Chondrocyte (in vitro differentiated cells): ENCODE measurements around the gene CTNNBL1. TPM values are rescaled to one million over a fixed set of nuclear protein-coding genes. Genes with fewer than 3 reads are reported as not detected.

ENCODE experiments used
- DNase-seq: peaks from one replicate; pipeline ENCODE4 v3.0.0; 2021; ENCODE audit warnings: mixed read lengths, low spot score
- H3K27ac Mint-ChIP-seq: one replicate; pipeline ENCODE4 v1.8.0; 2021; ENCODE audit warnings: mild to moderate bottlenecking, moderate library complexity, mixed read lengths; ENCODE audit not compliant: unreplicated experiment
- H3K27me3 Mint-ChIP-seq: 2 replicates; pipeline ENCODE4 v1.8.0; 2021; ENCODE audit warnings: low read depth, mixed read lengths
- H3K36me3 Mint-ChIP-seq: 2 replicates; pipeline ENCODE4 v1.8.0; 2021; ENCODE audit warnings: low read depth, mixed read lengths
- H3K4me1 Mint-ChIP-seq: 2 replicates; pipeline ENCODE4 v1.8.0; 2021; ENCODE audit warnings: low read depth, mild to moderate bottlenecking, mixed read lengths
- H3K4me3 Mint-ChIP-seq: one replicate; pipeline ENCODE4 v1.8.0; 2021; ENCODE audit warnings: mild to moderate bottlenecking, moderate library complexity, mixed read lengths; ENCODE audit not compliant: unreplicated experiment
- H3K9me3 Mint-ChIP-seq: 2 replicates; pipeline ENCODE4 v1.8.0; 2021; ENCODE audit warnings: low read depth, mixed read lengths
- CTCF ChIP-seq: fragments of 200-600 bp; sonication (generic); IDR thresholded peaks from 2 replicates; pipeline ENCODE4 v1.5.0; 2021; ENCODE audit warnings: antibody characterized with exemption, mild to moderate bottlenecking, moderate library complexity
- total RNA-seq: library from RNA; stranded (reverse); gene quantifications from 3 replicates; pipeline ENCODE4 v1.2.1, GENCODE V29; 2021

Gene CTNNBL1
- total RNA-seq, 1 donor from 2014 or later = 36.0 TPM

DNA sequence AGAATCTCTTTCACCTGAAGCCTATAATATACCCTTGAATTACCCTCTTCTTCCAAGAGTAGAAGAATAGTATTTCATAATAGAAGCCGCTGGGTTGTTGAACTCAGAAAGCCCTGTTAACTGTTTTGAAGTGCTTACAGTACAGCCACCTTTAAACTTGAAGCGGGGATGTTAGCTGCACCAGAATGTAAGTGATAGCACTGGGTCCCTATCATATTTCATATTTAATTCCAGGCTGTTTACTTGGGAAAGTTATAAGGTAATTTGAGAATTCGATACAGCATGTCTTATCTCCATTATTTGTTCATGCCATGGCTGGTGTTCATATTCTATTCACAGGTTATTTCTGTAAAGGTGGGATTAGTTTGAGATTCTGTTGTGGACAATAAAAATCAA is 145.6 kb downstream of the CTNNBL1 start:
- DNase-seq = no peak
- Mint-ChIP-seq H3K27ac (no peak overlapping the region), H3K27me3 (no peaks in the 10 kb centered on the region), H3K36me3 (peaks cover 18% of the 10 kb centered on the region), H3K9me3 (no peaks in the 10 kb centered on the region), H3K4me1 (no peaks in the 10 kb centered on the region), H3K4me3 (no peak overlapping the region)
- no peak for TF ChIP-seq CTCF

DNA sequence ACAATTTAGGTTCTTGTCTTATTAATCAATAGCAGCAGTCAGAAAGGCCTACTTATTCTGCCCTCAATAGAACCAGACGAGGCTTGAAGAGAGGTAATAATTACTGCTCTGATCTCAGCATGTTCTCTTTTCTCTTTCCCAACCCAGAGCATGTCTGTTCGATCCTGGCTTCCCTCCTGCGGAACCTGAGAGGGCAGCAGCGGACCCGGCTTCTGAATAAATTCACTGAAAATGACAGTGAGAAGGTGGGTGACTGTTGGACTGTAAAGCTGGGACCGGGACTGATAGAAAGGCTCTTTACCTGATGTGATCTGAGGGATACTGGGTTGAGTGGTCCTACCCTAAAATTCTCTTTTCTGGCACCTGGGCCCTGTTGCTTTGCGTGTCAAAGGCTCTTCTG is 146.1 kb downstream of the CTNNBL1 start:
- Mint-ChIP-seq H3K4me1 (no peaks in the 10 kb centered on the region), H3K36me3 (peaks cover 18% of the 10 kb centered on the region), H3K27ac (no peak overlapping the region), H3K4me3 (no peak overlapping the region), H3K9me3 (no peaks in the 10 kb centered on the region), H3K27me3 (no peaks in the 10 kb centered on the region)
- no peak for DNase-seq
- no peak for TF ChIP-seq CTCF

DNA sequence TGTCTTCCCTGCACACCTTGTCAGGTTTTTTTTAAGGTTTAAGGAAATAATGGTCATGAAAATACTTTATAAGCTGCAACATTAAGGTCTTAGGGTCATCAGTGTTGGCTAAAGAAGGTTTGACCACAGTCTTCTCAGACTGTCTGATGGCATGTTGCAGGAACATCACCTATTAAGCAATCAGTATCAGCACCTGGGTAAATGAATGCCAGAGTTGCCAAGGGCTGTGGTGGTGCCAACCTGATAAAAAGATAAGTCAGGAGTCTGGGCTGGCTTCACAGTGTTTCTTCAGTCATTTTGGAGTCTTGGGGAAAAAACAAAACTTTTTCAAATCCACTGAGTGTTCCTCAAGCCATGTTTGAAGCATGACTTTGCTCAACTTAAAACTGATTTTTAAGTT is 147.6 kb downstream of the CTNNBL1 start:
- peaks cover 18% of the 10 kb centered on the region for H3K36me3 Mint-ChIP-seq
- H3K27ac Mint-ChIP-seq = no peak overlapping the region
- no peak for DNase-seq
- no peak overlapping the region for H3K4me3 Mint-ChIP-seq
- no peaks in the 10 kb centered on the region for H3K9me3 Mint-ChIP-seq
- TF ChIP-seq CTCF = no peak
- no peaks in the 10 kb centered on the region for H3K4me1 Mint-ChIP-seq
- H3K27me3 Mint-ChIP-seq = no peaks in the 10 kb centered on the region

DNA sequence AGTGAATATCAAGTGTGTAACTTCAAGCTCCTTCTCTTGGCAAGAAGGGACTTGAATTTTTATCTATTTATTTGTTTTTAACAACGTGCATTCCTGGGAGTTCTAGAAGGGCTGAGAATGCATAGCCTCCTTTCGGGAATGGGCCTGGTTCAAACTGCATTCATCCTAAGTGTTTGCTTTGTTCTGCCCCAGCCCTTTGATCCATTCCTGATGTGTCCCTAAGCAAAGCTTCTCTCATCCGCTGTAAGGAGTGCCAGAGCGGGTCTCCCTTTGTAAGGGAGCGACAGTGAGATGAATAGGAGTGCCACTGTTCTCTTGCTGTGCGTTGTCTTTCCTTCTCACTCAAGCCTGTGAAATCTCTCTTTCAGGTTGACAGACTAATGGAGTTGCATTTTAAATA is 148.1 kb downstream of the CTNNBL1 start:
- H3K36me3 Mint-ChIP-seq = peaks cover 18% of the 10 kb centered on the region
- H3K9me3 Mint-ChIP-seq = no peaks in the 10 kb centered on the region
- no peaks in the 10 kb centered on the region for H3K4me1 Mint-ChIP-seq
- H3K4me3 Mint-ChIP-seq = no peak overlapping the region
- DNase-seq = no peak
- no peaks in the 10 kb centered on the region for H3K27me3 Mint-ChIP-seq
- no peak for TF ChIP-seq CTCF
- no peak overlapping the region for H3K27ac Mint-ChIP-seq

GRCh38 chr20:37845241-37845681 is 151.4 kb downstream of the CTNNBL1 start:
- Mint-ChIP-seq H3K4me1 (no peaks in the 10 kb centered on the region), H3K27ac (no peak overlapping the region), H3K27me3 (no peaks in the 10 kb centered on the region), H3K36me3 (peaks cover 23% of the 10 kb centered on the region), H3K4me3 (no peak overlapping the region), H3K9me3 (no peaks in the 10 kb centered on the region)
- TF ChIP-seq CTCF = no peak
- DNase-seq = no peak
